Activated CD4-positive, alpha-beta T cell treated with anti-CD3 and anti-CD28 coated beads, Interleukin-2, amount 10 ng/mL, durations not matched to agents 24 days and 14 days (primary cell): ENCODE results near the gene FAM163A. TPM values are rescaled to one million over a fixed set of nuclear protein-coding genes. Genes with fewer than 3 reads are reported as not detected.
"Not testable (repeated sequence)": the region's sequence is repeated elsewhere in the genome, so short reads cannot be mapped to it uniquely, and the experiment has no call there.

Experiments used
- DNase-seq: peaks from one replicate; pipeline ENCODE4 v3.0.0; 2022
- H3K27ac Mint-ChIP-seq: one replicate; pipeline ENCODE4 v1.8.0; 2022; ENCODE audit warnings: mild to moderate bottlenecking, mixed read lengths
- H3K27me3 Mint-ChIP-seq: one replicate; pipeline ENCODE4 v1.8.0; 2022; ENCODE audit warnings: mixed read lengths
- H3K36me3 Mint-ChIP-seq: one replicate; pipeline ENCODE4 v1.8.0; 2022; ENCODE audit warnings: low read depth, mild to moderate bottlenecking, mixed read lengths
- H3K4me1 Mint-ChIP-seq: one replicate; pipeline ENCODE4 v1.8.0; 2021; ENCODE audit warnings: mixed read lengths
- H3K4me3 Mint-ChIP-seq: one replicate; pipeline ENCODE4 v1.8.0; 2022; ENCODE audit warnings: mild to moderate bottlenecking, moderate library complexity, mixed read lengths
- H3K9me3 Mint-ChIP-seq: one replicate; pipeline ENCODE4 v1.8.0; 2021; ENCODE audit warnings: mixed read lengths
- intact Hi-C: fragments of 100-400 bp; cut with micrococcal nuclease; formaldehyde crosslinking; loops from one replicate; pipeline ENCODE4 v1.15.1; 2023
- total RNA-seq: library from RNA; stranded (reverse); gene quantifications from 2 replicates; pipeline ENCODE4 v1.2.3, GENCODE V29; 2022

FAM163A gene
- not detected in 2 replicates for total RNA-seq

DNA sequence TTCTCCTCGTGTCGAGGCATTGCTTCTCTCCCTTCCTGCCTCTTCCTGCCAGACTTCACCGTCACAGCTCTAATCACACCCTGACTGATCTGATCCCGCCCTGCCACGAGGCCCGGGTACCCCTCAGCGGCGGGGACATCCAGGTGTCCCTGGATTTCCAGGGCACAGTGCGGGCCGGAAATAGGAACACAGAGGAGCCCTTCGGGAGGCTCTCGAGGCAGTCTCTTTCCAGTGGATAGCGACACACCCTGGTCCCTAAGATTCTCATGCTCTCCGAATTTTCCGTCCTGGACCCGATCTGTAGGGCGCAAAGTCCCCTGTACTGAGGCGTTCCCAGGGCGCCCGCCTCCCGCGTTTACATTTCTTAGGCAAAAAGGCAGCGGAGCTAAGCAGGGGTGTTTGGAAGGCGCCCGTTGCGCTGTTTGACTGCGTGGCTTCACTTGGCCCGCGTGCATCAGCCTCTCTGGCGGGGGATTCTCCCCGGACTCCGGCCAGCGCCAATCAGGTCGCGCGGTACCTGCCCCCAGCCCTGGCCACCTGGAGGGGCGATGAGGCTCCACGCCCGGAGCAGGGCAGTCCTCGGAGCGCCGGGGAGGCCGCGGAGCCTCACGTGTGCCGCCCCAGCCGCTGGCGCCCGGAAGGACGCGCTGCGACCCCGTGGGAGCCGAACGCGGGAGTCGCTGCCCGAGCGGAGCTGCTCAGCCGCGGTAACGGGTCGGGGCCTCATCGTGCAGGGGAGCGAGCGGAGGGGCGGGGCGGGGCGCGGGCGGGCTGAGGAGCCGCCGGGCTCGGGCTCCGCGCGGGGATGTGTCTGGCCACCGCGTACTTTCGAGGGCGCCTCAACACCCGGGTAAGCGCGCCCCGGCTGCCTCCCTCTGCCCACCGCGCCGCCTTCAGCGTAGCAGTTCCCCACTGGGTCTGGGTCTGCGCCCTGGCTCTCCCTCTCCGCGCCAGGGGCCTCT lies at the start of gene FAM163A:
TSS of gene FAM163A (plus strand) at position 575 of the 962 bp plus-strand sequence. CDS start 69,807 bp downstream, outside the sequence.
- DNase-seq, result no peak

DNA sequence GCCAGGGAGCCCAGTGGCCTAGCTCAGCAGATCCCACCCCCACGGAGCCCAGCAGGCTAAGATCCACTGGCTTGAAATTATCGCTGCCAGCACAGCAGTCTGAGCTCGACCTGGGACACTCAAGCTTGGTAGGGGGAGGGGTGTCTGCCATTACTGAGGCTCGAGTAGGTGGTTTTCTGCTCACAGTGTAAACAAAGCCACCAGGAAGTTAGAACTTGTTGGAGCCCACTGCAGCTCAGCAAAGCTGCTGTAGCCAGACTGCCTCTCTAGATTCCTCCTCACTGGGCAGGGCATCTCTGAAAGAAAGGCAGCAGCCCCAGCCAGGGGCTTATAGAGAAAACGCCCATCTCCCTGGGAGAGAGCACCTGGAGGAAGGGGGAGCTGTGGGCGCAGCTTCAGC lies 48.6 kb upstream of the FAM163A start:
- H3K36me3 Mint-ChIP-seq, H3K4me1 Mint-ChIP-seq, intact Hi-C loops, H3K9me3 Mint-ChIP-seq, H3K4me3 Mint-ChIP-seq, H3K27ac Mint-ChIP-seq, DNase-seq: not testable (repeated sequence)
- peaks cover 25% of the 10 kb centered on the region for H3K27me3 Mint-ChIP-seq

More for the DNA sequence above, at the start of gene FAM163A:
- Mint-ChIP-seq H3K4me3 (peak within 1 kb of the TSS; percentile 69), H3K27me3 (peaks cover 71% of the 10 kb centered on the region), H3K36me3 (no peaks in the 10 kb centered on the region), H3K27ac (no peak within 1 kb of the TSS), H3K4me1 (peaks cover 9% of the 10 kb centered on the region), H3K9me3 (no peaks in the 10 kb centered on the region)
- intact Hi-C loops, result loop anchor here (1.0 to 5.0 kb wide), 2 partner anchors 37 to 489 kb away; partner anchors contain the start of gene LHX4

DNA sequence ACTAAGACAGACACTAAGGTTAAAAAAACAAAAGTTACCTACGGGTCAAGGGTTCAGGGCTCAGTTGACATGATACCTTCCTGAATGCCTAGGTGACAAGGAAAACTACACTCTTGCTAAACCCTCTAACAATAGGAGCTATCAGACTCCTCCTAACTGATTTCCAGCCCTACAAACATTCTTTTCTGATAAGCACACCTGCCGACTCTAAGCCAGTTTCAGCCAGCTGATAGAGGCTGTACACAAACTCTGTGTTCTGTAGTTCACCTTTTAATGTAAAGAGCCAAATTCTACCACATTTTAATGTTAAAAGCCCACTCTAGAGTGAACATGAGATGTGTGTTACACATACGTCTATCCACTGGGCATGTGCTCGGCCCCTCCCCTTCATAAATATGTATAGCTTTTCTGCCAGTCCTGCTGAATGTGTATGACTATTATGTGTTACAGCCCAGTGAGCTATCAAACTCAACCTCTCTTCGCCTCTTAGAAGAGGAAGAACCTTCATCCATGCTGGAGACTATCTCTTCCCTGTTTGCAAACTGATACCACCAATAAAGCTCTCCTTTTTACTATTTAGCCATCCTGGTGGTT lies 40.0 kb upstream of the FAM163A start:
- H3K36me3 Mint-ChIP-seq, result no peaks in the 10 kb centered on the region

DNA sequence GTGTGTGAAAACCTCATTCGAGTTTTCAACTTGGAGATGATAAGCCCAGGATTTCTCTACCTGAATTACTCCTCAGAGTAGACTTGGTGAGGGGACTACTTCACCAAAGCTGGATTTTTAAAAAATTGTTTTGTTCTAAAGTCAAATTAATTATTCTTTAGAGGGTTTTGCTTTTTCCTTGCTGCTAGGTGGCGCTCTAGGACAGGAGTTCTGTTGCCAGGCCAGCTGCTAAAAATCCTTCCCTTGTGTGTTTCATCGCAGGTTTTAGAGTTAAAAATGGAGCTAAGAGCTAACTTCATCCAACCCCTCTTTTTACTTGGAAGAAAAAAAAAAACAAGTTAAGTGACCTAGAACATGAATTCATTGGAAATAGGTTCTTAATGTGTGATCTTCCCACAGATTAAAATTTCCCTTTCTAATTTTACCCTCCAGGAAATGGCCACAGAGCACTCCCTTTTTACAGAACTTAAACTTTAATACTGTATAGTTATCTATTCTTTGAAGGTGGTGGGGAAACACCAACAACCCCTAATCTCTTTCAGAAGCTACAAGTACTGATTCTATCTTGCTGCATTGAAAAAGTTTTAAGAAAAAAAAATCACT lies 36.7 kb upstream of the FAM163A start:
- no peak overlapping the region for H3K4me3 Mint-ChIP-seq
- H3K9me3 Mint-ChIP-seq, result no peaks in the 10 kb centered on the region
- peak; percentile 89 for DNase-seq
- H3K27me3 Mint-ChIP-seq, result peaks cover 8% of the 10 kb centered on the region
- peak overlapping the region; percentile 11 for H3K27ac Mint-ChIP-seq
- H3K4me1 Mint-ChIP-seq, result peaks cover 20% of the 10 kb centered on the region
- no peaks in the 10 kb centered on the region for H3K36me3 Mint-ChIP-seq
- intact Hi-C loops, result loop anchor here (1.0 kb wide), 4 partner anchors 37 to 473 kb away; partner anchors contain the start of gene FAM163A

More for the DNA sequence above, 40.0 kb upstream of the FAM163A start:
- Mint-ChIP-seq H3K27me3 (peaks cover 16% of the 10 kb centered on the region), H3K27ac (no peak overlapping the region), H3K4me1 (peaks cover 6% of the 10 kb centered on the region), H3K4me3 (no peak overlapping the region), H3K9me3 (no peaks in the 10 kb centered on the region)
- DNase-seq, result no peak
- intact Hi-C loops, result no loop called here

DNA sequence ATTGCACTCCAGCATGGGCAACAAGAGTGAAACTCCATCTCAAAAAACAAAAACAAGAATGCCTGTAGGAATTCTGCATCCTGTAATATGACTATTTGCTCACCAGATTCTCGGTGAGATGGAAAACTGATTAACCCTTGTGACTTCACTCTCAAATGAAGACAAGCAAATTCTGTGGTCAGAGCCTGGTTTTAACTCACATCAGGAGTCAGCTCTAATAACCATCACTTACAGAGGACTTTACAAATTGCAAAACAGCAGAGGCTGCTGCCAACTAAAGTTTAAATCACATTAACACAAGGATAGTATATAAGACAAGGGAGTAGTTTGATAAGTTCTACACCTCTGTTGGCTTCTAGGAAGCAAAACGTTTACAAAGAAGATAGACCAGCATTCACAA lies 35.7 kb upstream of the FAM163A start:
- Mint-ChIP-seq H3K36me3 (no peaks in the 10 kb centered on the region), H3K27ac (no peak overlapping the region), H3K4me1 (peaks cover 20% of the 10 kb centered on the region), H3K4me3 (no peak overlapping the region), H3K9me3 (no peaks in the 10 kb centered on the region), H3K27me3 (peaks cover 5% of the 10 kb centered on the region)
- DNase-seq, result no peak
- intact Hi-C loops, result no loop called here

GRCh38 chr1:179708434-179709195 lies 34.5 kb upstream of the FAM163A start:
- no peaks in the 10 kb centered on the region for H3K36me3 Mint-ChIP-seq
- H3K4me3 Mint-ChIP-seq, result no peak overlapping the region
- H3K4me1 Mint-ChIP-seq, result peaks cover 20% of the 10 kb centered on the region
- DNase-seq, result no peak
- intact Hi-C loops, result no loop called here
- H3K27me3 Mint-ChIP-seq, result no peaks in the 10 kb centered on the region
- no peak overlapping the region for H3K27ac Mint-ChIP-seq
- H3K9me3 Mint-ChIP-seq, result peaks cover 3% of the 10 kb centered on the region

- H3K27me3 Mint-ChIP-seq, result no peaks in the 10 kb centered on the region
- peaks cover 20% of the 10 kb centered on the region for H3K4me1 Mint-ChIP-seq
- H3K27ac Mint-ChIP-seq, result peak overlapping the region; percentile 72
- peak overlapping the region; percentile 22 for H3K4me3 Mint-ChIP-seq
- no peaks in the 10 kb centered on the region for H3K36me3 Mint-ChIP-seq
- DNase-seq, result peak; percentile 80
- peaks cover 10% of the 10 kb centered on the region for H3K9me3 Mint-ChIP-seq
- intact Hi-C loops, result no loop called here
These were observed 33.2 kb upstream of the FAM163A start for GRCh38 chr1:179709841-179710329.

DNA sequence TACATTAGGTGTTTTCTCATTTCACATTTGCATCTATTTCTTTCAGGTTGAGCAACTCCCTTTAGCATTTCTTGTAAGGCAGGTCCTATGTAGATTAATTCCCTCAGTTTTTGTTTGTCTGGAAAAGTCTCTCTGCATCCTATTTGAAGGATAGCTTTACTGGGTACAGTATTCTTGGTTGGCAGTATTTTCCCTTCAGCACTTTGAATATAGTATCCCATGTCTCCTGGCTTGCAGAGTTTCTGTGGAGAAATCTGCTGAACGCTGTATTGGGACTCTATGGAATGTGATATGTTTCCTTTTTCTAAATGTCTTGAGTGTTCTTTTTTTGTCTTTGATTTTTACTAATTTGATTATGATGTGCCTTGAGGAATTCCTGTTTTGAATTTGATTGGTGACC lies 28.9 kb upstream of the FAM163A start:
- Mint-ChIP-seq H3K4me3 (no peak overlapping the region), H3K27ac (no peak overlapping the region), H3K9me3 (peaks cover 32% of the 10 kb centered on the region), H3K27me3 (no peaks in the 10 kb centered on the region), H3K4me1 (peaks cover 7% of the 10 kb centered on the region), H3K36me3 (no peaks in the 10 kb centered on the region)
- no peak for DNase-seq
- intact Hi-C loops, result no loop called here

DNA sequence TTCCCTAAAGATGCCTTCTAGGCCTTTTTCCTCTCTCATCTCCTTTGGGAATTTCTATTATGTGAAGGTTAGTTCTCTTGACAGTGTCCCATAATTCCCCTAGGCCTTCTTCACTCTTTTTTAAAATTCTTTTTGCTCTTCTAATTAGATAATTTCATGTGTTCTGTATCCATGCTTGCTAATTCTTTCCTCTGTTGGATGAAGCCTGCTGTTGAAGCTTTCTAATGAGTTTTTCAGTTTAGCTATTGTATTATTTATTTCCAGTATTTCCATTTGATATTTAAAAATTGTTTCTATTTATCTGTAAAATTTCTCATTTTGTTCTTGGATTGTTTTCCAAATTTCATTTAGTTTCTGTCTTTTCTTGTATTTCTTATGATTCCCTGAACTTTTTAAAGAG lies 28.5 kb upstream of the FAM163A start:
- Mint-ChIP-seq H3K9me3 (peaks cover 34% of the 10 kb centered on the region), H3K36me3 (no peaks in the 10 kb centered on the region), H3K4me1 (peaks cover 6% of the 10 kb centered on the region), H3K4me3 (no peak overlapping the region), H3K27ac (no peak overlapping the region), H3K27me3 (no peaks in the 10 kb centered on the region)
- no peak for DNase-seq
- intact Hi-C loops, result no loop called here

- no peak overlapping the region for H3K27ac Mint-ChIP-seq
- H3K4me3 Mint-ChIP-seq, result no peak overlapping the region
- H3K27me3 Mint-ChIP-seq, result no peaks in the 10 kb centered on the region
- DNase-seq, result no peak
- H3K4me1 Mint-ChIP-seq, result no peaks in the 10 kb centered on the region
- intact Hi-C loops, result no loop called here
- peaks cover 39% of the 10 kb centered on the region for H3K9me3 Mint-ChIP-seq
- H3K36me3 Mint-ChIP-seq, result no peaks in the 10 kb centered on the region
These were observed 23.8 kb upstream of the FAM163A start for GRCh38 chr1:179719272-179719671.

DNA sequence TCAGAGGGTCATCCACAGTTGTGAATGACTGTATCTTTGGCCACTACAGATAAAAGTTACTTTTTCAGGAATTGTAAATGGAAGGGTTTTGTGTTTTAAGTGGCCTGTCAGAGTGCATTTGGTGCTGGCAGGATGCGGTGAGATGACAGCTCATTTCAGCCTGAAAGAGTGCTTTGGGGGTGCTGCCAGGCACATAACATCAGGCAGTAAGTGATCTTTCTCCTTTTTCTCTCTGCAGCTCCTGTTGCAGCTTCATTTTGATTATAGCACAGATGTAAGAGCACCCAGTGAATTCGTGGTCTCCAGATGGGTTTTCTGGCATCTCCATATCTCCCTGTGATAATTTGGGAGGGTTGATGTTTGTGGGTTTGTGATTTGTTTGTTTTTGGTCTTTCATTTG lies 14.8 kb upstream of the FAM163A start:
- H3K4me3 Mint-ChIP-seq, result no peak overlapping the region
- no peaks in the 10 kb centered on the region for H3K9me3 Mint-ChIP-seq
- intact Hi-C loops, result no loop called here
- no peak overlapping the region for H3K27ac Mint-ChIP-seq
- H3K4me1 Mint-ChIP-seq, result no peaks in the 10 kb centered on the region
- H3K27me3 Mint-ChIP-seq, result peaks cover 20% of the 10 kb centered on the region
- DNase-seq, result no peak
- H3K36me3 Mint-ChIP-seq, result no peaks in the 10 kb centered on the region

DNA sequence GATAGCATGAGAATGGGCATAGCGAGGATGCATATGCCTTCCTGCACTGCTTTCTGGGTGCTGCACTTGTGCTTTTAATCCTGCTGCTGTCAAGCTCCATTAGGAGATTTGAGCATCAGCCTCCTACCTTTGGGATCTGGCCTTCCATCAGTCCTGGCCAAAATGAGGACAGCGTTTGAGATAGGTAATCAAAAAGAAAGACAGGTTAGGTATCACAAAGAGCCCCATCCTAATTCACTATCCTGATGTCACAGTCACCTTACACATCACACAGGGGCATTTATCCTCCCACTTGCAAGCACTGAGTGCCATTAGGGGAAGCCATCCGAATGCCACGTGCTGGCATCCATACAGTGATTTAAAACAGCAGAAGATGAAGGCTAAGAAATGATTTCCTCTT lies 13.2 kb upstream of the FAM163A start:
- intact Hi-C loops, result no loop called here
- no peaks in the 10 kb centered on the region for H3K36me3 Mint-ChIP-seq
- no peaks in the 10 kb centered on the region for H3K4me1 Mint-ChIP-seq
- no peak overlapping the region for H3K27ac Mint-ChIP-seq
- DNase-seq, result no peak
- no peaks in the 10 kb centered on the region for H3K9me3 Mint-ChIP-seq
- H3K27me3 Mint-ChIP-seq, result peaks cover 21% of the 10 kb centered on the region
- H3K4me3 Mint-ChIP-seq, result no peak overlapping the region

DNA sequence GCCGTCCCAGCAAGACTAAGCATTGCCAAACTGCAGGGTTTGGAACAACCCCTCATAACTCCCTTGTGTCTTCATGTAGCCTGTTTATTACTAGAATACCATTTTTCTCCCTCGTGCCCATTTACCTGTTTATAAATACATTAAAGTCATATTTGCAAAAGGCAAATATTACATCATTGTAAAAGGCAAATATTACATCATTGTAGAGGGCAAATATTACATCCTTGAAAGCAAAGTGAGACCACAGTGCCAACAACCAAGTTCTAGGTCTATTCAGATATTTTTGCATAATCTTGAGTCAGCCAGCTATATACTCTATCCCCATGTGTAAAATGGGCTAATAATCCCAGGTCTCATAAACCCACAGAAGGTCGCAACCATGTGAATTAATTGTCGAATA lies 11.4 kb upstream of the FAM163A start:
- H3K4me1 Mint-ChIP-seq, result no peaks in the 10 kb centered on the region

More for the DNA sequence above, 11.4 kb upstream of the FAM163A start:
- no peaks in the 10 kb centered on the region for H3K36me3 Mint-ChIP-seq
- no peaks in the 10 kb centered on the region for H3K9me3 Mint-ChIP-seq
- no peak overlapping the region for H3K4me3 Mint-ChIP-seq
- DNase-seq, result no peak
- peaks cover 24% of the 10 kb centered on the region for H3K27me3 Mint-ChIP-seq
- no peak overlapping the region for H3K27ac Mint-ChIP-seq
- intact Hi-C loops, result no loop called here
